HT1080 (cell line): ENCODE data around the gene SLC25A25. TPM values are rescaled to one million over a fixed set of nuclear protein-coding genes. Genes with fewer than 3 reads are reported as not detected.
"Not testable (repeated sequence)": the region's sequence is repeated elsewhere in the genome, so short reads cannot be mapped to it uniquely, and the experiment has no call there.

Experiments used
- DNase-seq: peaks from one replicate; pipeline ENCODE4 v3.0.0-alpha.2; 2015; ENCODE audit warnings: low read depth
- total RNA-seq: library from RNA; depleted of rRNA; stranded (reverse); fragments of >200 nt; shearing (Covaris generic); gene quantifications from 2 replicates; pipeline ENCODE4 v1.2.3, GENCODE V29; 2014

SLC25A25 gene
- total RNA-seq, 1 experiment from 2014 or later, result 15.1 TPM

- no peak for DNase-seq
Observed at GRCh38 chr9:128123451-128124080, 55.5 kb downstream of the SLC25A25 start.

- DNase-seq, result no peak
Observed at GRCh38 chr9:128124451-128124850, 56.4 kb downstream of the SLC25A25 start.

- DNase-seq, result peak; percentile 55
Observed at GRCh38 chr9:128124873-128125579, 57.0 kb downstream of the SLC25A25 start.

- DNase-seq, result no peak
Observed at GRCh38 chr9:128125580-128126354, 57.7 kb downstream of the SLC25A25 start.

- DNase-seq, result peak; percentile 76
Observed at GRCh38 chr9:128127568-128127989, 59.5 kb downstream of the SLC25A25 start, which contains the start of gene PTGES2. PTGES2 (minus strand) TSS chr9:128127729; CDS start chr9:128127717, 12 bp downstream.

GRCh38 chr9:128127990-128128835 is 60.2 kb downstream of the SLC25A25 start:
- DNase-seq, result peak; percentile 85

GRCh38 chr9:128128836-128129590 is 61.0 kb downstream of the SLC25A25 start:
- no peak for DNase-seq

- DNase-seq, result not testable (repeated sequence)
Observed at GRCh38 chr9:128129976-128130590, 62.1 kb downstream of the SLC25A25 start.

GRCh38 chr9:128130651-128131050 is 62.6 kb downstream of the SLC25A25 start:
- DNase-seq, result not testable (repeated sequence)

- DNase-seq, result not testable (repeated sequence)
Observed at GRCh38 chr9:128131346-128131745, 63.3 kb downstream of the SLC25A25 start.

- not testable (repeated sequence) for DNase-seq
Observed at GRCh38 chr9:128132139-128132538, 64.1 kb downstream of the SLC25A25 start.

GRCh38 chr9:128135561-128135960 is 67.5 kb downstream of the SLC25A25 start:
- not testable (repeated sequence) for DNase-seq

GRCh38 chr9:128136816-128137793 is 69.1 kb downstream of the SLC25A25 start:
- DNase-seq, result peak; percentile 84

GRCh38 chr9:128138001-128138400 is 70.0 kb downstream of the SLC25A25 start:
- DNase-seq, result no peak

GRCh38 chr9:128139621-128140020 is 71.6 kb downstream of the SLC25A25 start:
- DNase-seq, result no peak

GRCh38 chr9:128141604-128142003 is 73.6 kb downstream of the SLC25A25 start:
- no peak for DNase-seq

- no peak for DNase-seq
Observed at GRCh38 chr9:128142061-128142460, 74.0 kb downstream of the SLC25A25 start.

GRCh38 chr9:128142596-128142995 is 74.6 kb downstream of the SLC25A25 start:
- DNase-seq, result no peak
